H7 (cell line): ENCODE results near the gene ATP12A. TPM values are rescaled to one million over a fixed set of nuclear protein-coding genes. Genes with fewer than 3 reads are reported as not detected.

Experiments used
- DNase-seq: peaks from one replicate; pipeline ENCODE4 v3.0.0; 2012
- H3K27me3 ChIP-seq: 2 replicates; pipeline ENCODE4 v1.6.0; 2011; ENCODE audit warnings: mild to moderate bottlenecking, low read length; ENCODE audit not compliant: control insufficient read depth, insufficient read depth
- H3K36me3 ChIP-seq: replicated peaks from 2 replicates; pipeline ENCODE4 v1.5.1; 2011; ENCODE audit warnings: low read length; ENCODE audit not compliant: control insufficient read depth, insufficient read depth
- H3K4me3 ChIP-seq: 2 replicates; pipeline ENCODE4 v1.5.1; 2011; ENCODE audit warnings: low read depth, mild to moderate bottlenecking, control low read depth, low read length, moderate library complexity; ENCODE audit not compliant: insufficient read depth
- total RNA-seq: library from RNA; depleted of rRNA; stranded (reverse); fragments of >200 nt; shearing (Covaris generic); gene quantifications from 2 replicates; pipeline ENCODE4 v1.2.3, GENCODE V29; 2014

ATP12A gene
- total RNA-seq, 1 experiment from 2014 or later = 0.62 TPM

GRCh38 chr13:24672141-24673132 lies 7.8 kb upstream of the ATP12A start:
- no peaks in the 10 kb centered on the region; the same call in 1 of the 2 replicates for H3K27me3 ChIP-seq
- no peak for DNase-seq
- H3K4me3 ChIP-seq = no peak overlapping the region
- no peaks in the 10 kb centered on the region for H3K36me3 ChIP-seq

GRCh38 chr13:24675806-24676570 lies 4.2 kb upstream of the ATP12A start:
- DNase-seq = no peak
- no peak overlapping the region for H3K4me3 ChIP-seq
- no peaks in the 10 kb centered on the region for H3K36me3 ChIP-seq
- peaks cover 17% of the 10 kb centered on the region for H3K27me3 ChIP-seq

- no peaks in the 10 kb centered on the region for H3K36me3 ChIP-seq
- DNase-seq = no peak
- no peak overlapping the region for H3K4me3 ChIP-seq
- H3K27me3 ChIP-seq = peaks cover 24% of the 10 kb centered on the region
Measured at GRCh38 chr13:24678151-24678550, 2.1 kb upstream of the ATP12A start.

- DNase-seq = peak; percentile 65
- Histone ChIP-seq H3K27me3 (peaks cover 24% of the 10 kb centered on the region), H3K4me3 (peak overlapping the region; percentile 56; the same call in 1 of the 2 replicates), H3K36me3 (no peaks in the 10 kb centered on the region)
Measured at GRCh38 chr13:24679686-24680085, 522 bp upstream of the ATP12A start.

- peak; percentile 45 for DNase-seq
- H3K36me3 ChIP-seq = no peaks in the 10 kb centered on the region
- peak overlapping the region; percentile 56 for H3K4me3 ChIP-seq
- H3K27me3 ChIP-seq = peaks cover 24% of the 10 kb centered on the region
Measured at GRCh38 chr13:24680921-24681604, 855 bp downstream of the ATP12A start.

GRCh38 chr13:24681930-24682329 lies 1.7 kb downstream of the ATP12A start:
- Histone ChIP-seq H3K4me3 (no peak overlapping the region), H3K27me3 (peaks cover 24% of the 10 kb centered on the region), H3K36me3 (no peaks in the 10 kb centered on the region)
- no peak for DNase-seq

GRCh38 chr13:24682353-24682752 lies 2.1 kb downstream of the ATP12A start:
- peaks cover 24% of the 10 kb centered on the region for H3K27me3 ChIP-seq
- no peaks in the 10 kb centered on the region for H3K36me3 ChIP-seq
- DNase-seq = no peak
- H3K4me3 ChIP-seq = no peak overlapping the region

- Histone ChIP-seq H3K4me3 (no peak overlapping the region), H3K27me3 (peaks cover 22% of the 10 kb centered on the region), H3K36me3 (no peaks in the 10 kb centered on the region)
- no peak for DNase-seq
Measured at GRCh38 chr13:24683351-24683750, 3.1 kb downstream of the ATP12A start.

- Histone ChIP-seq H3K36me3 (no peaks in the 10 kb centered on the region), H3K4me3 (no peak overlapping the region), H3K27me3 (peaks cover 22% of the 10 kb centered on the region)
- peak; percentile 97 for DNase-seq
Measured at GRCh38 chr13:24683838-24684599, 3.8 kb downstream of the ATP12A start.

- peaks cover 19% of the 10 kb centered on the region for H3K27me3 ChIP-seq
- DNase-seq = no peak
- no peaks in the 10 kb centered on the region for H3K36me3 ChIP-seq
- H3K4me3 ChIP-seq = no peak overlapping the region
Measured at GRCh38 chr13:24684600-24684998, 4.4 kb downstream of the ATP12A start.

- no peaks in the 10 kb centered on the region for H3K36me3 ChIP-seq
- no peak overlapping the region for H3K4me3 ChIP-seq
- no peak for DNase-seq
- H3K27me3 ChIP-seq = peaks cover 13% of the 10 kb centered on the region
Measured at GRCh38 chr13:24685314-24685713, 5.1 kb downstream of the ATP12A start.

- no peak for DNase-seq
- no peaks in the 10 kb centered on the region for H3K36me3 ChIP-seq
- H3K4me3 ChIP-seq = no peak overlapping the region
- no peaks in the 10 kb centered on the region; the same call in 1 of the 2 replicates for H3K27me3 ChIP-seq
Measured at GRCh38 chr13:24687611-24688010, 7.4 kb downstream of the ATP12A start.

GRCh38 chr13:24688111-24688510 lies 7.9 kb downstream of the ATP12A start:
- Histone ChIP-seq H3K27me3 (no peaks in the 10 kb centered on the region; the same call in 1 of the 2 replicates), H3K4me3 (no peak overlapping the region), H3K36me3 (no peaks in the 10 kb centered on the region)
- no peak for DNase-seq

GRCh38 chr13:24688950-24689349 lies 8.7 kb downstream of the ATP12A start:
- no peaks in the 10 kb centered on the region; the same call in 1 of the 2 replicates for H3K27me3 ChIP-seq
- no peak overlapping the region for H3K4me3 ChIP-seq
- DNase-seq = no peak
- no peaks in the 10 kb centered on the region for H3K36me3 ChIP-seq
